Measurements from ENCODE around the gene MCHR1.

- TF ChIP-seq BHLHE40 (IDR thresholded peaks at IDR 0.05; ENCODE audit: borderline replicate concordance) (no peak), FOXM1 (IDR thresholded peaks at IDR 0.05; ENCODE audit: borderline replicate concordance) (no peak), PKNOX1 (IDR thresholded peaks at IDR 0.05) (no peak)
Measured at GRCh38 chr22:40694411-40694810, 15.1 kb downstream of the MCHR1 start.

All from HEK293T (cell line).